Activated CD8-positive, alpha-beta T cell treated with anti-CD3 and anti-CD28 coated beads for 36 hours (primary cell): ENCODE data around the gene NTNG1. TPM values are rescaled to one million over a fixed set of nuclear protein-coding genes. Genes with fewer than 3 reads are reported as not detected.

Experiments used
- ATAC-seq: fragments of 200-7000 bp; cut with Tn5 transposase; one replicate; pipeline ENCODE4 v1.10.0; 2021; ENCODE audit warnings: mild to moderate bottlenecking, moderate library complexity
- CTCF ChIA-PET: fragments of 350-600 bp; sonication (Branson Sonifier 250); formaldehyde crosslinking; loops from one replicate; lab custom pipeline; 2021; ENCODE audit warnings: antibody characterized with exemption; lab: Charles Lee
- POLR2A ChIA-PET: fragments of 350-600 bp; sonication (Branson Sonifier 250); formaldehyde crosslinking; loops from one replicate; lab custom pipeline; 2021; ENCODE audit warnings: antibody characterized with exemption; lab: Charles Lee
- DNase-seq: peaks from one replicate; pipeline ENCODE4 v3.0.0-alpha.2; 2020
- H3K27ac Mint-ChIP-seq: one replicate; pipeline ENCODE4 v1.8.0; 2021; ENCODE audit warnings: mild to moderate bottlenecking, mixed read lengths
- H3K27me3 Mint-ChIP-seq: one replicate; pipeline ENCODE4 v1.8.0; 2021; ENCODE audit warnings: mixed read lengths
- H3K36me3 Mint-ChIP-seq: one replicate; pipeline ENCODE4 v1.8.0; 2021; ENCODE audit warnings: low read depth, mixed read lengths
- H3K4me1 Mint-ChIP-seq: one replicate; pipeline ENCODE4 v1.8.0; 2021; ENCODE audit warnings: low read depth, mixed read lengths
- H3K4me3 Mint-ChIP-seq: one replicate; pipeline ENCODE4 v1.8.0; 2021; ENCODE audit warnings: mild to moderate bottlenecking, moderate library complexity, mixed read lengths
- H3K9me3 Mint-ChIP-seq: one replicate; pipeline ENCODE4 v1.8.0; 2021; ENCODE audit warnings: mixed read lengths
- intact Hi-C: fragments of 100-400 bp; cut with micrococcal nuclease; formaldehyde crosslinking; loops from one replicate; pipeline ENCODE4 v1.10.0; 2022
- total RNA-seq, 2 experiments: library from RNA; stranded (reverse); gene quantifications; one replicate each; pipeline ENCODE4 v1.2.3, GENCODE V29; 2021
- TF ChIP-seq, protein P1 (sequence below): fragments of 200-600 bp; IDR thresholded peaks from one replicate; pipeline ENCODE4 v1.8.0; 2022; ENCODE audit warnings: antibody characterized with exemption, mild to moderate bottlenecking

Gene NTNG1
- total RNA-seq, 2 experiments from 2014 or later = 0.96 to 1.0 TPM

DNA sequence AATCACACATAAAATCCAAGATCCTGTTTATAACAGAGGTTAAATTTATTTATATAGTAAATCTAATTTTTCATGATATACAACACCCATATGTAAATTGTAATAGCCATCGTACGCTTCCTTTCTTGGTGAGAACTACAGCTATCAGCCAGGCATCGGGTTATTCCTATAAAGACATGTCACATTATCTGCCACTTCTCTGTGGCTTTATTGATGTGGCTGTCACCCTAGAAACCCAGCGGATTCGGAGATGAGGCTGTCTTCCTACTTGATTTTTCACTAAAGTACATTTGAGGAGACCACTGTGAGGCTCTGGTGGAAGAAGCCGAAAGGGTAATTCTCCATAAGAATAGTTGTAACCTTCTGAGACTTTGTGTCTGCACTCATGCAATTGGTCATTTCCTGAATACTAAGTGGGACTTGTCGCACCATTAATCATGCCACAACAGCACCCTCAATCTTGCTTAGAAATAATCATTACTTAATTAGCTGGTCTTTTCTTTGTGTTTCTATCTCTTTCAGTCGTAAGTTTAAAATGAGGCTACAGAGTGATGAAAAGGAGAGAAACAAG is 106.0 kb downstream of the NTNG1 start:
- TF ChIP-seq, protein P1, sequence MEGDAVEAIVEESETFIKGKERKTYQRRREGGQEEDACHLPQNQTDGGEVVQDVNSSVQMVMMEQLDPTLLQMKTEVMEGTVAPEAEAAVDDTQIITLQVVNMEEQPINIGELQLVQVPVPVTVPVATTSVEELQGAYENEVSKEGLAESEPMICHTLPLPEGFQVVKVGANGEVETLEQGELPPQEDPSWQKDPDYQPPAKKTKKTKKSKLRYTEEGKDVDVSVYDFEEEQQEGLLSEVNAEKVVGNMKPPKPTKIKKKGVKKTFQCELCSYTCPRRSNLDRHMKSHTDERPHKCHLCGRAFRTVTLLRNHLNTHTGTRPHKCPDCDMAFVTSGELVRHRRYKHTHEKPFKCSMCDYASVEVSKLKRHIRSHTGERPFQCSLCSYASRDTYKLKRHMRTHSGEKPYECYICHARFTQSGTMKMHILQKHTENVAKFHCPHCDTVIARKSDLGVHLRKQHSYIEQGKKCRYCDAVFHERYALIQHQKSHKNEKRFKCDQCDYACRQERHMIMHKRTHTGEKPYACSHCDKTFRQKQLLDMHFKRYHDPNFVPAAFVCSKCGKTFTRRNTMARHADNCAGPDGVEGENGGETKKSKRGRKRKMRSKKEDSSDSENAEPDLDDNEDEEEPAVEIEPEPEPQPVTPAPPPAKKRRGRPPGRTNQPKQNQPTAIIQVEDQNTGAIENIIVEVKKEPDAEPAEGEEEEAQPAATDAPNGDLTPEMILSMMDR = no peak
- DNase-seq = no peak
- CTCF ChIA-PET = interaction anchor here (0.6 kb wide), 1 partner anchor 10 kb away, joined by 3 read pairs; no protein-coding TSS in a partner anchor

DNA sequence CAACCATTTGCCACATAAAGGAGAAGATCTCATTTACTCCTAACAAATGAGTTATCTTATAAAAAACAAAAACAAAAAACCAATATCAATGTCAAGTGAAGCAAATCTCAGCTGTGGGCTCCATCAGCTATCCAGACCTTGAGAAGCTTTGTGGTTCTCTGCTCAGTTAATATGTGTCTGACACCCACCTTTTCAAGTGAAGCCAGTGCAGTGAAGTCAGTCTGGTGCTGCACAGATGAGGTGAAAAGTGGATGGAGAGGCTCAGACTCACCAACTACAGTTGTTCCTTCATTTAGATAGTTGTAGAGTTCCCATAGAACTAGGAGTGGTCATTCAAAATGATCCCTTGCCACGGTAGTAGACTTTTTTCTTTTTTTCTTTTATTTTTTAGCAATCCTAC is 106.8 kb downstream of the NTNG1 start:
- peaks cover 6% of the 10 kb centered on the region for H3K27me3 Mint-ChIP-seq
- H3K4me1 Mint-ChIP-seq = peaks cover 4% of the 10 kb centered on the region
- intact Hi-C loops = no loop called here
- ATAC-seq = no peak
- no peak overlapping the region for H3K27ac Mint-ChIP-seq
- POLR2A ChIA-PET = no interaction called here
- no peak for DNase-seq
- H3K36me3 Mint-ChIP-seq = no peaks in the 10 kb centered on the region
- no peaks in the 10 kb centered on the region for H3K9me3 Mint-ChIP-seq
- TF ChIP-seq, protein P1 = no peak
- CTCF ChIA-PET = no interaction called here
- H3K4me3 Mint-ChIP-seq = no peak overlapping the region

More for the DNA sequence above, 106.0 kb downstream of the NTNG1 start:
- H3K36me3 Mint-ChIP-seq = no peaks in the 10 kb centered on the region
- H3K4me1 Mint-ChIP-seq = peaks cover 4% of the 10 kb centered on the region
- no peak for ATAC-seq
- no peak overlapping the region for H3K27ac Mint-ChIP-seq
- peaks cover 8% of the 10 kb centered on the region for H3K27me3 Mint-ChIP-seq
- POLR2A ChIA-PET = no interaction called here
- no peak overlapping the region for H3K4me3 Mint-ChIP-seq
- intact Hi-C loops = no loop called here
- no peaks in the 10 kb centered on the region for H3K9me3 Mint-ChIP-seq

DNA sequence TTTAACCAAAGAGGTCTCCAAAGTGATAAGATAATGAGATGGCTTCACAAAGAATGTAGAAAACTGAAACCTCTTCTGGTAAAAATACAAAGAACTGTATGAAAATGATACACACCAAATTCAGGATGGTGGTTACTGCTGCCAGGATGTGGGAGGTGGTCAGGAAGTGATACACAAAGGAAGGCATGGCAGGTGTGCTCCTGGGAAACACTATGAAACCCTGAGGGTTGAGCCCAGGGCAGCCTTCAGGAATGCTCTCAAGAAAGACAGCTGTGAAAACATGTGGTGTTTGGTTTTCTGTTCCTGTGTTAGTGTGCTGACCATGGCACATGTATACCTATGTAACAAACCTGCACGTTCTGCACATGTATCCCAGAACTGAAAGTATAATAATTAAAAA is 109.3 kb downstream of the NTNG1 start:
- ChIA-PET POLR2A (no interaction called here), CTCF (no interaction called here)
- Mint-ChIP-seq H3K27ac (no peak overlapping the region), H3K4me1 (peaks cover 4% of the 10 kb centered on the region), H3K27me3 (peaks cover 1% of the 10 kb centered on the region), H3K36me3 (no peaks in the 10 kb centered on the region), H3K4me3 (no peak overlapping the region), H3K9me3 (no peaks in the 10 kb centered on the region)
- intact Hi-C loops = no loop called here
- TF ChIP-seq, protein P1 = no peak
- DNase-seq (no peak), ATAC-seq (no peak)

DNA sequence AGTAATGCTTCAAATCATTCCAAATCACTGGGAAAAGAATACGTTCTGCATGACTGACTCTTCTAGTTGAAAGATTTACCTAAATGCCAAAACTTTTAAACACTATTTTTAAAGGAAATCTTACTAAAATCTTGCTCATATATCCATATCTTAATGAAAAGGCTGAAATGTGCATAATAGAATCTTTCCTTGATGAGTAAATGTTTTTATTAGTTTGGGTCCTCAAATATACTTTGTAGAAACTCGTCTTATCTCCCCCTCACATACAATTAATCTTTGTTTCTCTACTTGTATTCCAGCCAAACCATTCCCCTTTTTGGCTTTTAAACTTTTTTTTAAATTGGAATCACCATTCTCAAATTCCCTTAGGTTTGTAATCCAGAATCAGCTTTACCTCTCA is 110.2 kb downstream of the NTNG1 start:
- H3K9me3 Mint-ChIP-seq = no peaks in the 10 kb centered on the region
- peaks cover 2% of the 10 kb centered on the region for H3K27me3 Mint-ChIP-seq
- ChIA-PET CTCF (no interaction called here), POLR2A (no interaction called here)
- intact Hi-C loops = no loop called here
- ATAC-seq (no peak), DNase-seq (no peak)
- no peaks in the 10 kb centered on the region for H3K36me3 Mint-ChIP-seq
- H3K4me3 Mint-ChIP-seq = no peak overlapping the region
- TF ChIP-seq, protein P1 = no peak
- peaks cover 4% of the 10 kb centered on the region for H3K4me1 Mint-ChIP-seq
- no peak overlapping the region for H3K27ac Mint-ChIP-seq

DNA sequence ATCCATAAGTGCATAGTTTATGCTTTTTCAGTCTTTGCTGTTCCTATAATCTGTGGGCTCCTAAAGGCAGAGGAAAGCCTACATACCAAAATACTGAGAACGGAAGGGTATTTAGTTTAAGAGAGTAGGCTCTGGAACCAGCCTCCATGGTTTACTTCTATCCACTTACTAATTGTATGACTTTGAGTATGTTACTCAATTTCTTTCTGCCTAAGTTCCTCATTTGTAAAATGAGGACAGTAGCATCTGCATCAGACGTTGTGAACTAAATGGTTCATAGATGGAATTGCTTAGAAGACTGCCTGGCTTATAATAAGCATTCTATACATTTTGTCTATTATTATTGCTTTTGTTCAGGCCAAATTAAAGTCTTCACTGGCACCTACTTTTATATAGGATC is 111.0 kb downstream of the NTNG1 start:
- Mint-ChIP-seq H3K4me3 (no peak overlapping the region), H3K27me3 (peaks cover 2% of the 10 kb centered on the region), H3K27ac (no peak overlapping the region), H3K9me3 (no peaks in the 10 kb centered on the region), H3K4me1 (peaks cover 4% of the 10 kb centered on the region), H3K36me3 (no peaks in the 10 kb centered on the region)
- TF ChIP-seq, protein P1 = no peak
- ATAC-seq (no peak), DNase-seq (no peak)
- intact Hi-C loops = no loop called here
- CTCF ChIA-PET = no interaction called here
- POLR2A ChIA-PET = no interaction called here
